Forelimb muscle (tissue), 1 donor: ENCODE results near the gene NFATC2. TPM values are rescaled to one million over a fixed set of nuclear protein-coding genes. Genes with fewer than 3 reads are reported as not detected.

Experiments
- DNase-seq: peaks from one replicate; pipeline ENCODE4 v3.0.0-alpha.2; 2013; ENCODE audit warnings: low read depth
- polyA plus RNA-seq: library from polyadenylated mRNA; unstranded; fragments of 120-200 nt; gene quantifications from one replicate; pipeline ENCODE4 v1.2.1, GENCODE V29; 2013; ENCODE audit not compliant: insufficient read length

NFATC2 gene
- polyA plus RNA-seq, 1 donor, result 4.0 TPM

GRCh38 chr20:51514836-51515235 lies 27.7 kb downstream of the NFATC2 start:
- no peak for DNase-seq

DNA sequence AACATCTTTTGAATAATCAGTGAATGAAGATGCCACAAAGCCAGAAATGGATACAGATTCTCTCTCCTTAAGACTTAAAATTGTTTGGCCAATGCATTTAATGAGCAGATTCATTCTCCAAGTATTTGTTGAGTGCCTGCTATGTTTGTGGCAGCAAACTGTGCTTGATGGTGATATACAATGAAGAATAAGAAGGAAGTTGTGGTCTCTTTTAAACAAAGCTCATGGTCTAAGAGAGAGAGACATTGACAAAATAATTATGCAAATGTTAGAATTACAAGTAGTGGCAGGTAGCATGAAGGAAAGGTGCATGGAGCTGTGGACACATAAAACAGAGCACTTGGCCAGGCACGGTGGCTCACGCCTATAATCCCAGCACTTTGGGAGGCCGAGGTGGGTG lies 28.3 kb downstream of the NFATC2 start:
- no peak for DNase-seq

DNA sequence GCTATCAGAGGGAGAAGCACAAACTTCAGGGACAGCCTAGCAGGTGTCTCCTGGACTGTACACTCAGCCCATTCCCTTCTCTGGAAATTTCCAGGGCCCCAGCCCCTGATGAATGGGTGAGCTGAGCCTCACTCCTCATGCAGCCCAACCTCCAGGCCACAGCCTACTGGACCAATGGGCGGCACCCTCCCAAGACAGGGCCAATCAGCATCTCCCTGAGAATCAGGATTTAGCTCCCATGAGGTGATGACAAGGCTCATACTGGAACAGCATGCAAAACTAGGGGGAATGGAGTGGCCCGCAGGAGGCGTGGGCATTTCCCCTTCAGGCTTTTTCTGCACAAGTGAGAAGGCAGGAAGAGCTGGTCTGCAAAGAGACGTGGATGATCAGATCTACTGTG lies 29.0 kb downstream of the NFATC2 start:
- DNase-seq, result no peak

- no peak for DNase-seq
Measured at GRCh38 chr20:51512645-51513044, 29.9 kb downstream of the NFATC2 start.

- no peak for DNase-seq
Measured at GRCh38 chr20:51511861-51512619, 30.5 kb downstream of the NFATC2 start.

GRCh38 chr20:51510936-51511605 lies 31.4 kb downstream of the NFATC2 start:
- DNase-seq, result no peak

DNA sequence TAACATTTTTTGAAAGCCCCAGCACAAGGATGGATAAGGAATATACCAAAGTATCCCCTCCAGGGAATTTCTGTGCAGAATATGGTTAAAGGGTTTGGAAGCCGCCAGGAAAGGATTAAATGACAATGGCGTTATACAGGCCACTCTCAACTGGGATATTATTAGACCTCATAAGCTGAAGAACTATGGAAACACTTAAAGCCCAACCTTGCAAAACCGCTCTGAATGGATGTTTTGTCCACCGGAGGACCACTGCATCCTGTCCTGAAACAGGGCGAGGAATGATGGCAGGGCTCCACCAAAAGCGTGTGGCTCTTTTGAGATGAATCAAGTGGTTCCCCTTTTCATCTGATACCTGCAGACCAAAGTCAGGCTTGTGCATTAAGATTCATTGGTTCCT lies 32.4 kb downstream of the NFATC2 start:
- no peak for DNase-seq

GRCh38 chr20:51509208-51509607 lies 33.3 kb downstream of the NFATC2 start:
- no peak for DNase-seq

DNA sequence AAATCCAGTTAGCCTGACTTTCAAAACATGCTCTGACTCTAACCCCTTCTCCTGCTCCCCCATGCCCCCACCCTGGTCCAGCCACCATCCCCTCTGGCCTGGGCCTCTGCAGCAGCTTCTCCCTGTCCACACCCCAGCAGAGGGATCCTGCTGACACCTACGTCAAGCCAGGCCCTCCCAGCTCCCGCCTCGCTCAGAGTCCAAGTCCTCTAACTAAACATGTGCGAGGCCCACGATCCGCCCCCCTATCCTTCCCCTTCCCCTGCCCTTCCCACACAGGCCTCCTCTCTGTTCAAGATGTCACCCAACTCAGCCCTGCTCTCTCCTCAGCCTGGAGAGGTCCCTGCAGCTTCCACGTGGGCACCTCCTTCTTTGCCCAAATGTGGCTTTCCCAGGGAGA lies 33.7 kb downstream of the NFATC2 start:
- DNase-seq, result no peak

GRCh38 chr20:51508158-51508557 lies 34.4 kb downstream of the NFATC2 start:
- no peak for DNase-seq

- DNase-seq, result no peak
Measured at GRCh38 chr20:51507216-51508036, 35.1 kb downstream of the NFATC2 start.

GRCh38 chr20:51506527-51507215 lies 35.8 kb downstream of the NFATC2 start:
- no peak for DNase-seq

- no peak for DNase-seq
Measured at GRCh38 chr20:51505566-51505965, 37.0 kb downstream of the NFATC2 start.

GRCh38 chr20:51503376-51503775 lies 39.1 kb downstream of the NFATC2 start:
- DNase-seq, result no peak

DNA sequence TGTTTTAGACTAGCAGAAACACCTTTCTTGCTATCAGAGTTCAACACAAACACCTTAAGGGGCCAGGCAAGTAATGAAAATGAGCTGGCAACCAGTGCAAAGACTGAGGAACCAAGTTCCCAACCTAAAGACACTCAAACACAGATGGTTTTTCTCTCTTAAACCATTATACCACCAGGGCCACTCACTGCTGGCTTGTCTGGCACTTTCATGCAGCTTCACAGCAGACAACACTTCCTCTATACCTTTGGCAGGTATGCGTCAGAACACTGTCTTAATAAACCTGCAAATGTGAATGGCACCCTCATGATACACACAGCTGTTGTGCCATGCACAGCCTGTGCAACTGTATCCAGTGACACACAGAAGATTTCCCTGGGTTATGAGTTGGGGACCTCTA lies 41.6 kb downstream of the NFATC2 start:
- DNase-seq, result no peak

- DNase-seq, result no peak
Measured at GRCh38 chr20:51500311-51500710, 42.2 kb downstream of the NFATC2 start.

DNA sequence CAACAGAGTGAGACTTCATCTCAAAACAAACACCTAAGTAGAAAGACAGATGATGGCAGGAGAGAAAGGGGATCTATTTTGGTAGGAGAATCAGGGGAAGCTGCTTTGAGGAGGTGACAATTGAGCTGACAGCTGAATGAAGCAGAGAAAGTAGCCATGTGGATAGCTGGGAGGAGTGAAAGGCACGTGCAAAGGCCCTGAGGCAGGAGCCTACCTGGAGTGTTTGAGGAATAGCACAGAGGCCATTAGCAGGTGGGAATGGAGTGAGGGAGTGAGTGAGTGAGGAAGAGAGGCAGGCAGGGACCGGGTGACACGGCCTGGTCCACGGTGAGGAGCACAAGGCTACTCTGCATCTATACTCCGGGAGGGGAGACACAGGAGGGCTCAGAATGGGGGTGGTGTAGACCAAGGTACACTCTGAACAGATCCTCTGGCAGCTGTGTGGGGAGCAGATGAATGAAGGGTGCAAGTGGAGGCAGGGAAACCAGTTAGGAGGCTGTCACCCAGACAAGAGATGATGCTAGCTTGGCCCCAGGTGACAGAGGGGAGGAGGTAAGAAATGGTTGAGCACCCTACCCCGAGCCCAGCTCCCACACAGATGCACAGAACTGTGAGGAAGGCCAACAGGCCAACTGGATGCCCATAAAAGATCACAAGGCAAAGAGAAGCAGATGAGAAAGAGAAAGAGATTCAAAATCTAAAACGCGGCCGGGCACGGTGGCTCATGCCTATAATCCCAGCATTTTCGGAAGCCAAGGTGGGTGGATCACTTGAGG lies 43.6 kb downstream of the NFATC2 start:
- no peak for DNase-seq

- no peak for DNase-seq
Measured at GRCh38 chr20:51497542-51498467, 44.7 kb downstream of the NFATC2 start.

DNA sequence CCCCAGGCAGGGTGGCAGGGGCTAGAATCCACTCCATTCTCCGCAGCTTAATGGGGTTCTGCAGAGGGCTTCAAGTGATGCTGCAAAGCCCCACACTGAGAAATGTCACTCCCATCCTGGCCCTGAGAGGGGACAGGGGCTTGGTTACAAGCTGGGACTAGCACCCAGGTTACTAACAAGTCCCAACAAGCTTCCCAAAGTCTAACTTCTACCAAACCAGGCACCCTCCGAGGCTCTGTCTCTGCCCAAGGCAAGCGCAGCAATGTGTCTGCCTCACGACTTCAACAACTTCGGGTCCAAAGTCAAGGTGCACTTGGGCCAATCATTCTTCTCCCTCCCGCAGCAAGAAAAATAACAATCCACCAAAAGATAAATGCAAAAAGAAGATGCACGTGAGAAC lies 45.6 kb downstream of the NFATC2 start:
- no peak for DNase-seq

DNA sequence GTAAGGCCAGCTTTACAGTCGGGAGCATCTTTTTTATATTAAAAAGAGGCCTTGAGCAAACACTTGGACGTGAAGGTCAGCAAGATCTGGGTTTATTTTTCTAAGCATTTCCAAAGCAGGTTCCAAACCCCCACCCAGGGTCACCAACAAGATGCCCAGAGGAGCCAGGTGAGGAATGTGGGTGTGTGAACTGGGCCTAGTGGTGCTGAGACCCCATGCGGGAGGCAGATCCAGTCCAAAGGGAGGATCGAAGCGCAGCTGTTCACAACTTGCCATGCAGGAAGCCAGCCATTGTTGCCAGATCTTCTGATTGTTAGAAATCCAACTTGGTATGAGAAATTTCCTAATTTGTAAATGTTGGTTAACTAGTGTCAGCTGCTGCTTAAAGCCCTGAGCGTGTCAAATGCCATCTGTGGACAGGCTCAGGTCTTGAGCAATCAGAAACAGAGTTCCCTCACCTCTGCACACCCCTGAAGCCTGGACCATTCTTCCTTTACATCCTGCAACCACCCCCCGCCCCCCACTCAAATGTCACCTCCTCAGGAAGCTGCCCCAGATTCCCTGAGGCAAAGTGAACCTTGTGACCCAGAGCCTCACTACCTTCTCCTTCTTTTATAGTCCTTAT lies 46.5 kb downstream of the NFATC2 start:
- DNase-seq, result no peak
